NCI-H1105 (cell line): ENCODE data around the gene NSUN2.

Experiments used
- DNase-seq: peaks from one replicate; lab custom pipeline; 2025; lab: John Stamatoyannopoulos, UW

Gene NSUN2

DNA sequence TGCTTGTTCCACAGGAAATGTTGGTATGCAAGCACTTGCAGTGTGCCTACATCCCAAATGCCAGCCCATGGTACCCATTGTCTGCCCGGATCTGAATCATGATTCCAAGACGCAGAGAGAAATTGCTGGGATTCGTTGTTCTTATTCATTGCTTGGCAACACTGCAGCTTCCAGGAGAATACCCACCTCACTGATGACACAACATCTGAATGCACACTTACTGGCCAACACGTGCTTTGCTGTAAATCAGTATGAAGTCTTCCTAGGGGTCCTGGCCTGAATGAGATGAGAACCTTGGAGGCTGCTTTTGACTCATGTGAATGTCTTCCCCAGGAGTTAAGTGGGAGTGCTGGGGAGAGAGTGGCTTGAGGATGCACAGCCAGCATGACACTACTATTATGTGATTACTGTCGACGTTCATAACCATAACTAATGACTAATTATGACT lies 12.0 kb upstream of the NSUN2 start:
- no peak for DNase-seq

DNA sequence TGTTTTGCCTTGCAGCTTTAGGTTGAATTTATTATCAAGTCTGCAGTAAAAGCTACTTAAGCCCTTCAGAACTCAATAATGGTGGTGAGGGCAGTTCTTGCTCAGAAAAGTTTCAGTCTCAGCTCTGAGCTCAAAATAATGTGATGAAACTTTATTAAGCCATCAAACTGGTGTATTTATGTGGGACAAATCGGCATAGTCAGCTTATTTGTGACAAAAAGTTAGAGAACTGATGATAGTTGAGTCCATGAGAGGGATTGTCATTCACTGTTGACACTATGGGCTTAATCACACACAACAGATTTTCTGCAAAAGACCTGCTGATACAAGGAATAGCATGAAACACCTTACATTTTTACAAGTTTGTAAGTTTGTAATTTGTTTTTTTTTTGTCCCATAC lies 9.8 kb upstream of the NSUN2 start:
- DNase-seq = no peak

- no peak for DNase-seq
Observed at GRCh38 chr5:6638236-6638635, 5.4 kb upstream of the NSUN2 start.

GRCh38 chr5:6637590-6637989 lies 4.7 kb upstream of the NSUN2 start:
- DNase-seq = no peak

GRCh38 chr5:6637022-6637421 lies 4.2 kb upstream of the NSUN2 start:
- DNase-seq = no peak

GRCh38 chr5:6636293-6636692 lies 3.4 kb upstream of the NSUN2 start:
- no peak for DNase-seq

DNA sequence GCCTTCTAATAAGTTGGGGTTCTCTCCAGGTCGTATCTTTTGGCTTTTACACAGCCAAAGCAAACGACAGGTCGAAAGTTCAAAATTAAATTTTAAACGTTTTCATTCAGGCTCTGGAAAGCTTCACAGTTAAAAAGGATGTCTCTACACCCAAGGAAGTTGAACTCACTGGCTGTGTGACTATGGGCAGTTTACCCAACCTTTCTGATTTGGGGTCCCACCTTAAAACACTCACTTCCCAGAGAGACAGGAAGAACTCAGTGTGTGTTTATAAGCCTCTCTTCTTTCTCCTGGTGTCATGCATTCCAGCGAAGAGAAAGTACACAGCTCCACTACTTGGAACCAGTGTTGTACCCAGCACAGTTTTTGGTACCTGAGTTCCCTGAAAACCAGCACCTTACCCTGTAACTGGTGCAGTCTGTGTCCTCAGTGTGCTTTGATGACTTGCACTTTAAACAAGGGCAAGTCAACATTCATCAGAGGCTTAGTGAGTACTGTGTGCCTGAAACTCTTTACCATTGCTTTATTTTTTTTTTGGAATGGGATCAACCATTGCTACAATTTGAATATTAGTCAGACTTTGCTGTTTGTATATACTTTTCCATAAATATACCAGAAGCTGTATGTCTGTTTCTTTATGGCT lies 2.1 kb upstream of the NSUN2 start:
- no peak for DNase-seq

DNA sequence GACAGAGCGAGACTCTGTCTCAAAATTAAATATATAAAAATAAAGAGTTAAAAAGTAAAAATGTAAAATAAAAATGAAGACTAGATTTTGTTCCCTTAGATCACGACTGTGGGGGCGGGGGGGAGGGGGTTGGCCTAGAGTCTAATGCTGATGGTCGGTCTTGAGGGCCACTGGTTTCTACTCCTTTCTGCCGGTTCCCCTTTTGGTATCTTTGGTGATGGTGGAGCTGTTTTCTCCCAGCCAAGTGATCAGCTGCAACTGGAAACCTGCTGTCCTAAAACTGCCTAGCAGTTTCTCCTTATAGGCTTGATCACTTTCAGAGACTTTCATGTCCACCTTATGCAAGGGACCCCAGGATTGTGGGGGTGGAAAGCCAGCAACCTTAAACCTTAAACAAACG lies 1.5 kb upstream of the NSUN2 start:
- no peak for DNase-seq

DNA sequence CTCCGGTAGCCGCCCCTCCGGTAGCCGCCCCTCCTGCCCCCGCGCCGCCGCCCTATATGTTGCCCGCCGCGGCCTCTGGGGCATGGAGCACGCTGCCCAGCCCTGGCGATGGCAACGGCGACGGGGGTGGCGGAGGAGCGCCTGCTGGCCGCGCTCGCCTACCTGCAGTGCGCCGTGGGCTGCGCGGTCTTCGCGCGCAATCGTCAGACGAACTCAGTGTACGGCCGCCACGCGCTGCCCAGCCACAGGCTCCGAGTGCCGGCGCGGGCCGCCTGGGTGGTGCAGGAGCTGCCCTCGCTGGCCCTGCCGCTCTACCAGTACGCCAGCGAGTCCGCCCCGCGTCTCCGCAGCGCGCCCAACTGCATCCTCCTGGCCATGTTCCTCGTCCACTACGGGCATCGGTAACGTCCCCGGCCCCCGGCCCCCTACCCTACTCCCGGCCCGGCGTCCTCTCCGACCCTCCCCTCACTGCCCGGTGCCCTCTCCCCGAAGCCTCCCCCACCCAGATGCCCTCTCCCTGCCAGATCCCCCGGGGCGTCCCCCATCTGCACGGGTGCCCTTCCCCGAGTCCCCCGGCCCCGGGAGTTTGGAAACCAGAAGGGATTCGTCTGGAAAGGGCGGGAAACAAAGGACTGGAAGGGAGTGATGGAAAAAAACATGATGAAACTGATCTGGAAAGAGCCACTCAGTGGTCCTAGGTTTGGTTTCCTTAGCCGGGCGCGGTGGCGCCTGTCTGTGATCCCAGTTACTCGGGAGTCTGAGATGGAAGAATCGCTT lies 813 bp upstream of the NSUN2 start:
- DNase-seq = peak; percentile 28

- no peak for DNase-seq
Observed at GRCh38 chr5:6632324-6632887, 438 bp downstream of the NSUN2 start.

GRCh38 chr5:6631441-6631840 lies 1.4 kb downstream of the NSUN2 start:
- DNase-seq = no peak

- DNase-seq = no peak
Observed at GRCh38 chr5:6626508-6626907, 6.3 kb downstream of the NSUN2 start.

GRCh38 chr5:6623941-6624340 lies 8.9 kb downstream of the NSUN2 start:
- no peak for DNase-seq

- DNase-seq = no peak
Observed at GRCh38 chr5:6623228-6623627, 9.6 kb downstream of the NSUN2 start.

GRCh38 chr5:6616632-6617031 lies 16.2 kb downstream of the NSUN2 start:
- no peak for DNase-seq

- DNase-seq = no peak
Observed at GRCh38 chr5:6615034-6615815, 17.6 kb downstream of the NSUN2 start.

- peak; percentile 72 for DNase-seq
Observed at GRCh38 chr5:6611334-6612256, 21.2 kb downstream of the NSUN2 start.

- DNase-seq = no peak
Observed at GRCh38 chr5:6608016-6608415, 24.8 kb downstream of the NSUN2 start.

DNA sequence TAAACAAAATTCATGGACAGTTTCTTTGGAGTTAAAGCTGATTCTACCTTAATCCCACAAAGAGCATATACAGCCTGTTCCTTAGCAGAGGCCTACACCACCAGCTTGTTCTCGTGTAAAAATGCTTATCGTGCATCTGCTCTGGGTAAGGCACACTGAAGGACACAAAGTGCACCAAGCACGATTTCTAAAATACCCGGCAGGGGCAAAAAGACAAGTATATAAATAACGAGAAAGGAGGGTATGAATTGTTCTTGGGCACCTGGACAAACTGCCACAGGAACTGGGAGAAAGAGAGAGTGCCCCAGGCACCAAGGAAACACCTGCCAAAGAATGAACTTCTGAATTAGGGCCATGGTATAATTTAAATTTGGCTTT lies 25.3 kb downstream of the NSUN2 start:
- DNase-seq = no peak

- DNase-seq = no peak
Observed at GRCh38 chr5:6606884-6607558, 25.8 kb downstream of the NSUN2 start.

GRCh38 chr5:6604946-6605345 lies 27.9 kb downstream of the NSUN2 start:
- DNase-seq = no peak
